Measurements from ENCODE around the gene FNDC3A.
A peak's percentile ranks its signal among the peaks of the same experiment; 100 is the strongest.
"Not testable (repeated sequence)": the region's sequence is repeated elsewhere in the genome, so short reads cannot be mapped to it uniquely, and the experiment has no call there.

The FNDC3A gene

GRCh38 chr13:49082653-49083536, 107.2 kb downstream of the FNDC3A start:
- no peak for ATAC-seq

GRCh38 chr13:49084961-49085360, 109.2 kb downstream of the FNDC3A start:
- ATAC-seq (no peak), DNase-seq (no peak)

More at GRCh38 chr13:49082653-49083536, 107.2 kb downstream of the FNDC3A start:
- no peak for DNase-seq

GRCh38 chr13:49086722-49087121, 111.0 kb downstream of the FNDC3A start:
- DNase-seq (no peak), ATAC-seq (no peak)

- ATAC-seq (no peak), DNase-seq (no peak)
Measured at GRCh38 chr13:49093376-49093775, 117.7 kb downstream of the FNDC3A start.

GRCh38 chr13:49097374-49097773, 121.7 kb downstream of the FNDC3A start:
- DNase-seq (no peak), ATAC-seq (no peak)

GRCh38 chr13:49098198-49098597, 122.5 kb downstream of the FNDC3A start:
- ATAC-seq (peak; percentile 55), DNase-seq (no peak)

GRCh38 chr13:49098771-49099512, 123.2 kb downstream of the FNDC3A start:
- no peak for DNase-seq
- no peak for ATAC-seq

- ATAC-seq = no peak
- DNase-seq = no peak
Measured at GRCh38 chr13:49099513-49099877, 123.8 kb downstream of the FNDC3A start.

GRCh38 chr13:49100637-49101570, 125.2 kb downstream of the FNDC3A start:
- ATAC-seq (no peak), DNase-seq (no peak)

- ATAC-seq (no peak), DNase-seq (no peak)
Measured at GRCh38 chr13:49108196-49108595, 132.5 kb downstream of the FNDC3A start.

- ATAC-seq (peak; percentile 59), DNase-seq (peak; percentile 77)
Measured at GRCh38 chr13:49110122-49110912, 134.6 kb downstream of the FNDC3A start.

- DNase-seq (no peak), ATAC-seq (no peak)
Measured at GRCh38 chr13:49110913-49111170, 135.1 kb downstream of the FNDC3A start.

GRCh38 chr13:49112782-49113525, 137.2 kb downstream of the FNDC3A start:
- DNase-seq = no peak
- no peak for ATAC-seq

GRCh38 chr13:49113526-49114286, 138.0 kb downstream of the FNDC3A start:
- no peak for DNase-seq
- ATAC-seq = peak; percentile 71

- ATAC-seq (no peak), DNase-seq (no peak)
Measured at GRCh38 chr13:49116873-49117272, 141.2 kb downstream of the FNDC3A start.

- not testable (repeated sequence) for ATAC-seq
Measured at GRCh38 chr13:49118455-49118854, 142.7 kb downstream of the FNDC3A start.

GRCh38 chr13:49124693-49125304, 149.1 kb downstream of the FNDC3A start:
- ATAC-seq (no peak), DNase-seq (no peak)

More at GRCh38 chr13:49118455-49118854, 142.7 kb downstream of the FNDC3A start:
- DNase-seq = not testable (repeated sequence)

- no peak for ATAC-seq
- no peak for DNase-seq
Measured at GRCh38 chr13:49125964-49126524, 150.3 kb downstream of the FNDC3A start.

GRCh38 chr13:49132479-49133002, 156.8 kb downstream of the FNDC3A start:
- ATAC-seq (no peak), DNase-seq (no peak)

All from stimulated activated naive CD8-positive, alpha-beta T cell treated with anti-CD3 and anti-CD28 coated beads, Interleukin-15, Interleukin-2, amounts not matched to agents 100 U/mL and 50 U/mL, for 24 hours (primary cell).